Erythroblast (primary cell): ENCODE measurements around the gene CYP4F8.
"Not testable (repeated sequence)": the region's sequence is repeated elsewhere in the genome, so short reads cannot be mapped to it uniquely, and the experiment has no call there.

Experiments
- DNase-seq, 2 experiments: peaks; one replicate each; lab custom pipeline; 2025; lab: John Stamatoyannopoulos, UW
- GATA1 ChIP-seq: IDR thresholded peaks from 2 replicates; pipeline ENCODE4 v1.6.1; 2011; ENCODE audit warnings: low read depth, mild to moderate bottlenecking, control low read depth, low read length, moderate library complexity
- POLR2A ChIP-seq: IDR thresholded peaks from 2 replicates; pipeline ENCODE4 v1.6.1; 2011; ENCODE audit warnings: mild to moderate bottlenecking, low read length

Gene CYP4F8

GRCh38 chr19:15595069-15595468 lies 19.9 kb upstream of the CYP4F8 start:
- no peak for TF ChIP-seq GATA1
- TF ChIP-seq POLR2A, result no peak
- DNase-seq, result no peak

- DNase-seq, result not testable (repeated sequence)
Observed at GRCh38 chr19:15607978-15608925, 6.8 kb upstream of the CYP4F8 start.

- no peak for DNase-seq
- no peak for TF ChIP-seq GATA1
- no peak for TF ChIP-seq POLR2A
Observed at GRCh38 chr19:15609261-15609660, 5.8 kb upstream of the CYP4F8 start.

GRCh38 chr19:15612342-15612741 lies 2.7 kb upstream of the CYP4F8 start:
- TF ChIP-seq GATA1, result no peak
- DNase-seq, result no peak

- TF ChIP-seq GATA1, result no peak
- no peak for TF ChIP-seq POLR2A
- no peak for DNase-seq
Observed at GRCh38 chr19:15613338-15613737, 1.7 kb upstream of the CYP4F8 start.

GRCh38 chr19:15615526-15615925 lies 508 bp downstream of the CYP4F8 start:
- TF ChIP-seq GATA1 (no peak), POLR2A (no peak)
- DNase-seq, result no peak

- DNase-seq, result no peak
- TF ChIP-seq GATA1, result no peak
- no peak for TF ChIP-seq POLR2A
Observed at GRCh38 chr19:15616183-15616582, 1.2 kb downstream of the CYP4F8 start.

GRCh38 chr19:15616627-15617270 lies 1.7 kb downstream of the CYP4F8 start:
- DNase-seq, result no peak
- TF ChIP-seq POLR2A (no peak), GATA1 (no peak)

- TF ChIP-seq POLR2A, result no peak
- TF ChIP-seq GATA1, result no peak
Observed at GRCh38 chr19:15618321-15618720, 3.3 kb downstream of the CYP4F8 start.

GRCh38 chr19:15621801-15622200 lies 6.8 kb downstream of the CYP4F8 start:
- no peak for DNase-seq
- TF ChIP-seq POLR2A (no peak), GATA1 (no peak)

More at GRCh38 chr19:15618321-15618720, 3.3 kb downstream of the CYP4F8 start:
- no peak for DNase-seq

GRCh38 chr19:15622991-15623390 lies 8.0 kb downstream of the CYP4F8 start:
- no peak for DNase-seq
- no peak for TF ChIP-seq POLR2A
- no peak for TF ChIP-seq GATA1

GRCh38 chr19:15623711-15624318 lies 8.8 kb downstream of the CYP4F8 start:
- DNase-seq, result no peak
- TF ChIP-seq POLR2A, result no peak

- TF ChIP-seq GATA1, result no peak
- no peak for TF ChIP-seq POLR2A
- no peak for DNase-seq
Observed at GRCh38 chr19:15628236-15629002, 13.4 kb downstream of the CYP4F8 start.
